Diencephalon (tissue), 1 donor: ENCODE data around the gene KDM2B. TPM values are rescaled to one million over a fixed set of nuclear protein-coding genes. Genes with fewer than 3 reads are reported as not detected.

Experiments used
- small RNA-seq: library from RNA; depleted of rRNA; stranded (forward); fragments of <200 nt; gene quantifications from one replicate; pipeline ENCODE3, GENCODE V24; 2014
- total RNA-seq: library from RNA; depleted of rRNA; stranded (reverse); fragments of >200 nt; gene quantifications from one replicate; pipeline ENCODE4 v1.2.3, GENCODE V29; 2014

KDM2B gene
- total RNA-seq: 51.7 TPM

DNA sequence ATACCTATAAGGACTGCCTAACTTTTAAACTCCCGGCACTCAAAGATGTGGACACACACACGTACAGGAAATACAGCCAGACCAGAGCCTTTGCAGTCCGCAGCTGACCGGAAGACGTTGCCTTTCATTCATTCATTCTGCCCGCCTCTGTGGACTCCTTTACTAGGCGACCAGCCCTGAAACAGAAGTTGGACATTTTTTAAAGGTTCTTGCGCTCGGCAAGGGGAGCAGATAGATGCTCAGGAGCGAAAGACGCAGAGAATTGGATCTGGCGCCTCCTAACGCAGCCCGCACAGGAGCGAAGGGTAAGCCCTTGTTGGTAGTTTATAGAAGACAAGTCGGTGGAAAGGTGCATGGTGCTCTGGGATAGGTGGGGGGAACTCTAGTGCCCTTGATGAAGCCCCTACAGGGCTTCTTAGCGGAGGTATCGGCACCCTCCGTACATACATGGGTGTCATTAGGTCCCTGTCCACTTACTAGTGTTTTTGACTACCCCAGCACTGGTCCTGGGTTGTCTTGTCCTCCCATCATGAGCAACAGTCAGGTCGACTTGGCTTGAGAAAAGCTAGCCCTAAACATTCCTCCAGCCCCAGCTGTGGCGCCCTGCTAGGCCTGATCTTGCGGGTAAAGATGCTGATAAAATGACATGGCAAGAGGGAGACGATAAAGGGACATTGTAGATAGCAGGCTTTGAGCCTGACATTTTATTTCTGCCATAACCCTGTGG is at the start of gene KDM2B:
KDM2B (minus strand) TSS at position 65 of the 727 bp plus-strand sequence. CDS start 112 bp downstream, outside the sequence.

DNA sequence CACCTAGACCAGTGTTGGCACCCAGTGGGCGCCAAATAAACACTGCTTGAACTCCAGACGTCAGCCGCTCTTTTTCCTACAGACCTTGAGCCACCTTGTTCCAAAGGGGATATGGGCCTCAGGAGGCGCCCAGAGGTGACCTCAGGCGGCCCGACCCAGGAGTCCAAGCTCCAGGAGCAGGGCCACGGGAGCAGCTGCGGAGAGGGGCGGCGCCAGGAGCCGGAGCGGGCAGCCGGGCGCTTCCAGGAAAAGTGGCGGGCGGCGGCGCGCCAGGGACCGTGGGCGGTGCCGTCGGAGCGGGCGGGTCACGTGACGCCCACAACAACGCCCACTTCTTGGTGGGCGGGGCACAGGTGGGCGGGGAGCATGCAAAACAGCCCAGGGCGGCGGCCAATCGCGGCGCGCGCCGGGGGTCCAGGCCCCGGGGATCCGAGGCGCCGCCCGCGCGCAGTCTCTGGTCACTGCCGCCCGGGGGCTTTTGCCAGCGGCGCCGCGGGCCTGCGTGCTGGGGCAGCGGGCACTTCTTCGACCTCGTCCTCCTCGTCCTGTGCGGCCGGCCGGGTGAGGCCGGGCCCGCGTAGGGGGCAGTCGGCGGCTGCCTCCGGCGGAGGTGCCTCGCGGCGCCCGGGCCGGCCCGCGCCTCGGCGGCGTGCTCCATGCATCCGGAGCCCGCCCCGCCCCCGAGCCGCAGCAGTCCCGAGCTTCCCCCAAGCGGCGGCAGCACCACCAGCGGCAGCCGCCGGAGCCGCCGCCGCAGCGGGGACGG is 45.4 kb upstream of the KDM2B start, which contains the start of gene ORAI1:
ORAI1 (plus strand) TSS at position 444 of the 766 bp plus-strand sequence.

DNA sequence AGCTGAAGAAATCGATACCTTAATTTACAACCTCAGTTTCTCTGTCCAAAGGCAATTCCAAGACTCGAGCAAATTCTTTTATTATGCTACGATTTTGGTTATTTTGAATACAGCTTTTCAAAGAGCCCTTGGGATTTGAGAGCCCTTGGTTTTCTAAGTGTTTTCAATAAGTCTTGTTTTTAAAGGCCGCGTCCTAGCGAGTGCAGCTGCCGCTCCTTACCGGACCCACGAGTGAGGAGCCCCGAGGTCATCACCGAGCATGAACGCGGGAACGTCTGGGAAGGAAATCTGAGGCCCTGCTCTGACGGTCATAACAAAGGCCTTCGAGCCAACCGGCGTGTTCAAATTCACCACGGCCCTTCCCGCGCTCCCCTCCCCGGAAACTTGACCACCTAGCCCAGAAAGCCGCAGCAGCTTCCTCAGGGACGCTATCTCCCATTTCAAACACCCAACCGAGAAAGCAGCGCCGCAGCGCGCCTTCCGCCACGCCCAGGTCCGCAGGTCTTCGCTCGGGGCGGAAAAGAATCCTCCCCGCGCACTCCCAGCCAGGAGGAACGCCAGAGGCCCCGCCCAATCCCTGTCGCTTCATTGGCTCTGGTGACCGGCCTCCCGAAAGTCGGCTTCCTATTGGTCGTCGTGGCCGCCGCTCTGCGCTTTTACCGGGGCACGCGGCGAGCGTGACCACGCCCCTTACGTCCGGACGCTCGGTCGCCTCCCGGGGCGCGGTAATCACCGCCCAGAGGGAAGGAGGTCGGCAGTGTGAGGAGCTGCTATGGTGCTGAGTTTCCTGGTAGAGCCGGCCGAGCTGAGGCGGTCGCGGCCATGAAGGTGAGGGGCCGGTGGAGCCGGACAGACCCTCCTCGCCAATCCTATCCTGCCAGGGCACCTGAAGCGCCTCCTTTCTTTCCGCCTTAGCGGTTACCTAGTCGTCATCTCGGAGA is 181.2 kb downstream of the KDM2B start, which contains the start of gene RNF34:
RNF34 (plus strand) TSS at position 728 of the 941 bp plus-strand sequence; CDS start at position 823, 95 bp downstream.

Small RNAs within 50 kb of the gene (small RNA-seq; reads per million reads assigned to genes)
- not detected for gene RNU6-1004P

Other genes with a start within 250 kb of the KDM2B start
- gene ANAPC5, start 228.6 kb downstream of the KDM2B start, total RNA-seq: 125 TPM
- gene RNF34, start 180.9 kb downstream of the KDM2B start, total RNA-seq: 75.9 TPM
- 3.9 TPM for gene ORAI1, start 45.5 kb upstream of the KDM2B start, total RNA-seq
- 3.9 TPM for gene MORN3, start 88.6 kb upstream of the KDM2B start, total RNA-seq
- 8.5 TPM for gene TMEM120B, start 131.7 kb upstream of the KDM2B start, total RNA-seq
- 22.8 TPM for gene RHOF, start 212.7 kb upstream of the KDM2B start, total RNA-seq
- gene SETD1B, start 223.0 kb upstream of the KDM2B start, total RNA-seq: 3.9 TPM